Measurements from ENCODE around the gene FHIP2A.

Gene FHIP2A

DNA sequence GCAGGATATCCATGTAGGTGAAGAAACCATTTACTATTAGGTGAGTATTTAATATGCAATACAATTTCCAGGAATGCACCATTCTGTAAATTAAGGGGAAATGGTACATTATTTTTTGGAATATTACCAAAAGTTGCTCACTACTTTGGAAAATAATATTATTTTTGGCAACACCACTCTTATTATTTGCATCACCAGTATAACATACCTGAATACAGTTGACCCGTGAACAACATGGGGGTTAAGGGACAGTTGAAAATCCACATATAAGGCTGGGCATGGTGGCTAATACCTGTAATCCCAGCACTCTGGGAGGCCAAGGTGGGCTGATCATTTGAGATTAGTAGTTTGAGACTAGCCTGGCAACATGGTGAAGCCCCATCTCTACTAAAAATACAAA is 21.2 kb upstream of the FHIP2A start:
- H3K4me3 ChIP-seq (replicated peaks; ENCODE audit: low read depth, low read length) = no peak overlapping the region
- TF ChIP-seq, protein P1, sequence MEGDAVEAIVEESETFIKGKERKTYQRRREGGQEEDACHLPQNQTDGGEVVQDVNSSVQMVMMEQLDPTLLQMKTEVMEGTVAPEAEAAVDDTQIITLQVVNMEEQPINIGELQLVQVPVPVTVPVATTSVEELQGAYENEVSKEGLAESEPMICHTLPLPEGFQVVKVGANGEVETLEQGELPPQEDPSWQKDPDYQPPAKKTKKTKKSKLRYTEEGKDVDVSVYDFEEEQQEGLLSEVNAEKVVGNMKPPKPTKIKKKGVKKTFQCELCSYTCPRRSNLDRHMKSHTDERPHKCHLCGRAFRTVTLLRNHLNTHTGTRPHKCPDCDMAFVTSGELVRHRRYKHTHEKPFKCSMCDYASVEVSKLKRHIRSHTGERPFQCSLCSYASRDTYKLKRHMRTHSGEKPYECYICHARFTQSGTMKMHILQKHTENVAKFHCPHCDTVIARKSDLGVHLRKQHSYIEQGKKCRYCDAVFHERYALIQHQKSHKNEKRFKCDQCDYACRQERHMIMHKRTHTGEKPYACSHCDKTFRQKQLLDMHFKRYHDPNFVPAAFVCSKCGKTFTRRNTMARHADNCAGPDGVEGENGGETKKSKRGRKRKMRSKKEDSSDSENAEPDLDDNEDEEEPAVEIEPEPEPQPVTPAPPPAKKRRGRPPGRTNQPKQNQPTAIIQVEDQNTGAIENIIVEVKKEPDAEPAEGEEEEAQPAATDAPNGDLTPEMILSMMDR (IDR thresholded peaks at IDR 0.05; ENCODE audit: low read length, missing control alignments) = no peak
- DNase-seq (ENCODE audit: low read depth) = no peak

DNA sequence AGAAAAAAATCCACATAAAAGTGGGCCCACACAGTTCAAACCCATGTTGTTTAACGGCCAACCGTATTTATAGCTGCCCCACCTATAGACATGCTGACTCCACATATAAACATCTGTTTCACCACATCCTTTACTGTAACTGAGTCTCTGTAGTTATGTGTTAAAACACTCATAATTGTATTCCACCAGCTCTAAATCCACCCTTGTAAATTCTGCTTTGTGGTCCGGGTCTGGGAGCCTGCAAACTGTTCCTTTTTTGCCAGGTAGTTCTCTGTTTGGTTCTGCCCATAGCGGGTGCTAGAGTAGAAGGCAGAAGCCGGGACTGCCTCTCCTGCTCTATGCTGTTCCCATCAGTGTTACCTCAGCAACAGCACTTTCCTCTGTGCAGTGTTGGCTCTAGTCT is 20.2 kb upstream of the FHIP2A start:
- TF ChIP-seq, protein P1 (IDR thresholded peaks at IDR 0.05; ENCODE audit: low read length, missing control alignments) = no peak
- H3K4me3 ChIP-seq (replicated peaks; ENCODE audit: low read depth, low read length) = no peak overlapping the region
- DNase-seq (ENCODE audit: low read depth) = no peak

DNA sequence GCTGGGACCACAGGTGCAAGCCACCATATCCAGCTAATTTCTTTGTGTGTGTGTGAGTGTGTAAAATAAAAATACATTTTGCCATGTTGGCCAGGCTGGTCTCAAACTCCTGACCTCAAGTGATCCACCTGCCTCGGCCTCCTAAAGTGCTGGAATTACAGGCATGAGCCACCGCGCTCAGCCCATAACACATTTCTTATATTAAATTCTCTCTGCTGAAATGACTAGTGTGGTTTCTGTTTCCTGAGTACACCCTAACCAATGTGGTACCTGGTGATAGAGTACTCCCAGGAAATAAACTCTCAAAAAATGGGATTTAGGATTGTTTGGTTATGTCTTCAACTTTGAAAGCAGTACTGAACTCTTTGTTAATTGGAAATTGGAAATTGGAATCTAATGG is 19.4 kb upstream of the FHIP2A start:
- DNase-seq (ENCODE audit: low read depth) = no peak
- TF ChIP-seq, protein P1 (IDR thresholded peaks at IDR 0.05; ENCODE audit: low read length, missing control alignments) = no peak
- no peak overlapping the region for H3K4me3 ChIP-seq (replicated peaks; ENCODE audit: low read depth, low read length)

DNA sequence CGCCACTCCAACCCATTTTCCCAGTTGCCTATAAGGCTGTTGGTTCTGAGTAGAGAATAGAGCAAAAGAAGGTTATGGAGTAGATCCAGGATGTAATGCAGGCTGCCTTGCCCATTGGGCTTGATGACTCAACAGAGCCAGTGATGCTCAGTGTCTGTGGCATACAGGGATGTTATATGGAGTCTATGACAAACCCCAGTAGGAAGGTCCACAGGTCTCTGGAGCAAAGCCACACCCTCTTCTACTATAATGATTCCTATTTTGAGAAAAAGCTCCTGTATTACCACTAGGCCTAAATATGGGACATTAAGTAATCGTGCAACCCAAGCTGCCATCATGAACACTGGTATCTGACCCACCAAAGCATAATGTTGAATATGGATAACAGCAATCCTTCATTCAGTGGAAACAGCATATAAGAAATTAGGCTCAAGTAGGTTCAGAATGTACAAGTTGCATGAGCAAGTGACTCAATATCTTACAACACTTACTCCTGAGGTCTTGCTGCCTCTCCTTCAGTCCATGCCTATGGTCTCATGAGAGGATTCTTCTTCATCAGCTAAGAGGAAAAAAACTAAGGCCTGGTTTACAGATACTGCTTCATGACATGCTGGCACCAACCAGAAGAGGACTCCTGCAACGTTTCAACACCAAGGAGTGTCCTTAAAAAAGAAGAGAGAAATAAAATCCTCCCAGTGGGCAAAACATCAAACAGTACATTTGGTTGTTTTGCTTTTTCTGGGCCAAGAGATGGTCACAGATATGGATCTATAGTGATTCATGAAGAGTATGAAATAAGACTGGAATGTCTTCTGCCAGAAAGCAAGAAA is 14.8 kb upstream of the FHIP2A start:
- H3K4me3 ChIP-seq (replicated peaks; ENCODE audit: low read depth, low read length) = no peak overlapping the region
- TF ChIP-seq, protein P1 (IDR thresholded peaks at IDR 0.05; ENCODE audit: low read length, missing control alignments) = no peak
- no peak for DNase-seq (ENCODE audit: low read depth)

DNA sequence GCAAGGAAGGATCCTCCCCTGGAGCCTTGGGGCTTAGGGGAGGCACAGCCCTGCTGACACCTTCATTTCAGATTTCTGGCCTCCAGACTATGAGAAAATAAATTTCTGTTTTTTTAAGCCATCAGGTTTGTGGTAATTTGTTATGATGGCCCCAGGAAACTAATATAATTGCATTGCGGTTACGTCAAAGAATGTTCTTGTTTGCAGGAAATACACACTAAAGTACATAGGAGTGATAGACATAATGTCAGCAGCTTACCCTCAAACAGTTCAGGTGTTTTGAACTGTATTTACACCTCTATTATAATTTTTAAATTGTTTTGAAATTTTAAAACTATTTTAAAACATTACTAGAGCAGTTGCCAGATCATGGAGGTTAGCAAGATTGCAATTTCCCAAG is 12.6 kb upstream of the FHIP2A start:
- TF ChIP-seq, protein P1 (IDR thresholded peaks at IDR 0.05; ENCODE audit: low read length, missing control alignments) = no peak
- H3K4me3 ChIP-seq (replicated peaks; ENCODE audit: low read depth, low read length) = no peak overlapping the region
- DNase-seq (ENCODE audit: low read depth) = no peak

DNA sequence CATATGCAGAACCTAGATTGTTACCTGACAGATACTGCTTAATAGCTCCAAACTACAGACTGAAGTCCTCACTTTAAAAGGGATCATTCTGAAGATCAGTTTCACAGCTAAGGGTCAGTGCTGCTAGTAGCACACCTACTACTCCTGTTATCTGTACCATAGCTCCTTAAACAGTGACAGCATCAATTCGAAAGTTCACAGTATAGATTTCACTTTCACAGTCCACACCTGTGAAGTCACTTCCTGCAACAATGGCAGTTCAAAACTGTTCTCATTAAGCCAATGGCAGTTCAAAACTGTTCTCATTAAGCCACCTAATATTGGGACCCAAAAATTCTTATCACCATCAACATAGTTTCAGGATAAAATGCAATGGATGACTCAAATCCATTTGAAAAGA is 10.7 kb upstream of the FHIP2A start:
- H3K4me3 ChIP-seq (replicated peaks; ENCODE audit: low read depth, low read length) = no peak overlapping the region
- TF ChIP-seq, protein P1 (IDR thresholded peaks at IDR 0.05; ENCODE audit: low read length, missing control alignments) = no peak
- DNase-seq (ENCODE audit: low read depth) = no peak

DNA sequence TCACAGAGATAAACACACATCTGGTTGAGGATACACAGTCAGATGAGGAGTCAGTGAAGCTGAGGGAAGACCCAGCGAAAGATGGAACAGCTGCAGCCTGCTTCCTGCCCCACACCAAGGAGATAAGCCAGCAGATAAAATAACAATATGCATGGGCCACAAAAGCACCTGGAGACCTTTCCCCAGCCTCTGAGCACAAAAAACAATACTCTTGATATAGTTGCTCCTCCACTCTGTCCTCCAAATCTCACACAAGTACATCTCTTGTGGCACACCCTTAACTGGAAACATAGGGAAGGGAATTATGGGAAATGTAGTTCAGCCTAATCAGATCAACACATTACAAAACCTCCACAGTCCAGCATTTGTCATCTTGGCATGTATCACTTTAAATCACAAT is 9.7 kb upstream of the FHIP2A start:
- H3K4me3 ChIP-seq (replicated peaks; ENCODE audit: low read depth, low read length) = no peak overlapping the region
- no peak for DNase-seq (ENCODE audit: low read depth)
- TF ChIP-seq, protein P1 (IDR thresholded peaks at IDR 0.05; ENCODE audit: low read length, missing control alignments) = no peak
